ENCODE data around the gene APLF.

- no peak for TF ChIP-seq REST (IDR thresholded peaks at IDR 0.05)
- no peak for TF ChIP-seq CTCF (IDR thresholded peaks at IDR 0.05; ENCODE audit: low read depth, low read length, missing input control)
- no peak for TF ChIP-seq MAX (IDR thresholded peaks at IDR 0.05)
- no peak for TF ChIP-seq TAF1 (conservative IDR thresholded peaks at IDR 0.05)
- TF ChIP-seq GABPA (IDR thresholded peaks at IDR 0.05 in 1 of 2, conservative IDR thresholded peaks at IDR 0.05 in 1 of 2) = no peak
- no peak for TF ChIP-seq JUND (IDR thresholded peaks at IDR 0.05)
- no peak for TF ChIP-seq ATF3 (IDR thresholded peaks at IDR 0.05)
- no peak for TF ChIP-seq RAD21 (IDR thresholded peaks at IDR 0.05)
- TF ChIP-seq HNF4A (conservative IDR thresholded peaks at IDR 0.05) = no peak
- no peak for TF ChIP-seq NR2F2 (IDR thresholded peaks at IDR 0.05)
- no peak for TF ChIP-seq ZBTB33 (IDR thresholded peaks at IDR 0.05)
- TF ChIP-seq SP1 (IDR thresholded peaks at IDR 0.05) = no peak
Observed at GRCh38 chr2:68447118-68447517, 20.3 kb upstream of the APLF start.

Measured in liver (tissue), 3 donors.